Measurements from ENCODE around the gene ZNF532.

Gene ZNF532

GRCh38 chr18:58905777-58906428 is 41.2 kb downstream of the ZNF532 start:
- Histone ChIP-seq H3K79me2 (ENCODE audit: insufficient read depth, low read length) (no peaks in the 10 kb centered on the region), H3K9ac (ENCODE audit: low read depth, low read length, poor library complexity, severe bottlenecking) (no peak overlapping the region), H3F3A (ENCODE audit: low read depth) (no peaks in the 10 kb centered on the region), H3K9me3 (ENCODE audit: insufficient read depth, low read depth, low read length) (no peaks in the 10 kb centered on the region), H3K4me2 (ENCODE audit: low read depth, low read length, poor library complexity, severe bottlenecking) (no peak overlapping the region), H3K36me3 (ENCODE audit: insufficient read depth, low read length) (no peaks in the 10 kb centered on the region), H3K4me1 (ENCODE audit: insufficient read depth, low read length, poor library complexity, severe bottlenecking) (no peaks in the 10 kb centered on the region), H3K27me3 (ENCODE audit: insufficient read depth, low read length, poor library complexity, severe bottlenecking) (peaks cover 2% of the 10 kb centered on the region), H2AFZ (ENCODE audit: low read length) (no peak overlapping the region), H3K9me2 (replicated peaks; ENCODE audit: low read depth, low read length) (no peaks in the 10 kb centered on the region), H3K4me3 (ENCODE audit: low read length, poor library complexity, severe bottlenecking) (no peak overlapping the region), H4K20me1 (ENCODE audit: insufficient read depth, low read length, poor library complexity, severe bottlenecking) (no peaks in the 10 kb centered on the region)
- TF ChIP-seq CTCF (conservative IDR thresholded peaks at IDR 0.05; ENCODE audit: low read length) (no peak), EZH2phosphoT487 (IDR thresholded peaks at IDR 0.05; ENCODE audit: borderline replicate concordance) (no peak)

- TF ChIP-seq EZH2phosphoT487 (IDR thresholded peaks at IDR 0.05; ENCODE audit: borderline replicate concordance): no peak
- no peak for TF ChIP-seq CTCF (conservative IDR thresholded peaks at IDR 0.05; ENCODE audit: low read length)
- no peak overlapping the region for H3K4me2 ChIP-seq (ENCODE audit: low read depth, low read length, poor library complexity, severe bottlenecking)
- no peak overlapping the region for H2AFZ ChIP-seq (ENCODE audit: low read length)
- H4K20me1 ChIP-seq (ENCODE audit: insufficient read depth, low read length, poor library complexity, severe bottlenecking): no peaks in the 10 kb centered on the region
- no peaks in the 10 kb centered on the region for H3K79me2 ChIP-seq (ENCODE audit: insufficient read depth, low read length)
- no peaks in the 10 kb centered on the region for H3K9me2 ChIP-seq (replicated peaks; ENCODE audit: low read depth, low read length)
- H3F3A ChIP-seq (ENCODE audit: low read depth): no peaks in the 10 kb centered on the region
- H3K4me3 ChIP-seq (ENCODE audit: low read length, poor library complexity, severe bottlenecking): no peak overlapping the region
- H3K27me3 ChIP-seq (ENCODE audit: insufficient read depth, low read length, poor library complexity, severe bottlenecking): no peaks in the 10 kb centered on the region
- no peaks in the 10 kb centered on the region for H3K36me3 ChIP-seq (ENCODE audit: insufficient read depth, low read length)
- H3K9ac ChIP-seq (ENCODE audit: low read depth, low read length, poor library complexity, severe bottlenecking): no peak overlapping the region
- no peaks in the 10 kb centered on the region for H3K9me3 ChIP-seq (ENCODE audit: insufficient read depth, low read depth, low read length)
- no peaks in the 10 kb centered on the region for H3K4me1 ChIP-seq (ENCODE audit: insufficient read depth, low read length, poor library complexity, severe bottlenecking)
Measured at GRCh38 chr18:58908006-58908405, 43.3 kb downstream of the ZNF532 start.

- Histone ChIP-seq H3K4me1 (ENCODE audit: insufficient read depth, low read length, poor library complexity, severe bottlenecking) (no peaks in the 10 kb centered on the region), H4K20me1 (ENCODE audit: insufficient read depth, low read length, poor library complexity, severe bottlenecking) (no peaks in the 10 kb centered on the region), H3F3A (ENCODE audit: low read depth) (no peaks in the 10 kb centered on the region), H3K9ac (ENCODE audit: low read depth, low read length, poor library complexity, severe bottlenecking) (no peak overlapping the region), H3K4me3 (ENCODE audit: low read length, poor library complexity, severe bottlenecking) (no peak overlapping the region), H3K9me2 (replicated peaks; ENCODE audit: low read depth, low read length) (no peaks in the 10 kb centered on the region), H2AFZ (ENCODE audit: low read length) (no peak overlapping the region), H3K36me3 (ENCODE audit: insufficient read depth, low read length) (no peaks in the 10 kb centered on the region), H3K9me3 (ENCODE audit: insufficient read depth, low read depth, low read length) (no peaks in the 10 kb centered on the region), H3K27me3 (ENCODE audit: insufficient read depth, low read length, poor library complexity, severe bottlenecking) (no peaks in the 10 kb centered on the region), H3K79me2 (ENCODE audit: insufficient read depth, low read length) (no peaks in the 10 kb centered on the region), H3K4me2 (ENCODE audit: low read depth, low read length, poor library complexity, severe bottlenecking) (no peak overlapping the region)
- no peak for TF ChIP-seq CTCF (conservative IDR thresholded peaks at IDR 0.05; ENCODE audit: low read length)
- no peak for TF ChIP-seq EZH2phosphoT487 (IDR thresholded peaks at IDR 0.05; ENCODE audit: borderline replicate concordance)
Measured at GRCh38 chr18:58909521-58909920, 44.8 kb downstream of the ZNF532 start.
